Kidney (tissue), 14 donors: ENCODE data around the gene CTTN. TPM values are rescaled to one million over a fixed set of nuclear protein-coding genes. Genes with fewer than 3 reads are reported as not detected.

Experiments
- DNase-seq, 5 donors: peaks; one replicate each; pipeline ENCODE4 v3.0.0-alpha.2; 2013 to 2020
- FAIRE-seq: peaks from 2 replicates; lab custom pipeline; 2012; peaks lifted over from hg19 to GRCh38; lab: Jason Lieb, UNC
- H3K27ac ChIP-seq, 2 donors: one replicate each; pipeline ENCODE4 v1.7.0; 2013; ENCODE audit warnings: low read depth in 2 of 2, low read length in 2 of 2, inconsistent platforms in 1 of 2
- H3K27me3 ChIP-seq: one replicate; pipeline ENCODE4 v1.7.1; 2013; ENCODE audit warnings: low read length, inconsistent platforms; ENCODE audit not compliant: control insufficient read depth, insufficient read depth
- H3K36me3 ChIP-seq, 3 donors: one replicate each; pipeline versions ENCODE4 v1.7.0 to v1.7.1; 2013; ENCODE audit warnings: low read length in 3 of 3, control low read depth in 1 of 3, inconsistent platforms in 1 of 3; ENCODE audit not compliant: insufficient read depth in 3 of 3, control insufficient read depth in 2 of 3
- H3K4me1 ChIP-seq, 3 donors: one replicate each; pipeline versions ENCODE4 v1.7.0 to v1.7.1; 2013; ENCODE audit warnings: low read length in 3 of 3, inconsistent platforms in 1 of 3, low read depth in 1 of 3; ENCODE audit not compliant: control insufficient read depth in 2 of 3, insufficient read depth in 2 of 3
- H3K4me3 ChIP-seq, 3 donors: one replicate each; pipeline versions ENCODE4 v1.7.0 to v1.8.1; 2013; ENCODE audit warnings: low read length in 3 of 3, control low read depth in 1 of 3, inconsistent platforms in 1 of 3
- H3K9ac ChIP-seq, 3 donors: one replicate each; pipeline versions ENCODE4 v1.7.0 to v1.7.1; 2013; ENCODE audit warnings: low read length in 3 of 3, control low read depth in 1 of 3, inconsistent platforms in 1 of 3
- H3K9me3 ChIP-seq, 3 donors: one replicate each; pipeline versions ENCODE4 v1.7.0 to v1.7.1; 2013; ENCODE audit warnings: low read length in 3 of 3, control low read depth in 1 of 3, inconsistent platforms in 1 of 3; ENCODE audit not compliant: control insufficient read depth in 2 of 3, insufficient read depth in 1 of 3
- CTCF ChIP-seq: IDR thresholded peaks from 3 replicates; pipeline ENCODE4 v1.5.1; 2012; ENCODE audit warnings: mild to moderate bottlenecking, moderate library complexity, borderline replicate concordance; ENCODE audit not compliant: insufficient read depth; ENCODE audit errors: extremely low read depth
- intact Hi-C: fragments of 100-400 bp; cut with DNase I; formaldehyde crosslinking; loops from one replicate; pipeline ENCODE4 v1.11.1; 2022
- polyA plus RNA-seq: library from polyadenylated mRNA; stranded (reverse); fragments of 350-450 nt; fragmentation: Illumina TruSeq; extraction: RNeasy Lipid Tissue Mini Kit (QIAGEN cat#74804); gene quantifications from one replicate; pipeline ENCODE4 v1.2.3, GENCODE V29; 2014; ENCODE audit warnings: low read depth, low replicate concordance; ENCODE audit not compliant: insufficient read depth
- total RNA-seq: library from RNA; stranded (reverse); fragmentation: NEBNext Ultra II Directional; extraction: Animal tissue kit (Norgen Biotek cat#: 25700); gene quantifications from one replicate; pipeline ENCODE4 v1.2.1, GENCODE V29; 2021
- donor health status: control.
- donor health status: control.
- donor health status: control.
- donor health status: control.
- donor health status: control.
- donor health status: DM: yes; HTN: yes; CAD: no.
- donor health status: Normal renal cell carcinoma (clear cell type).

The CTTN gene
- total and polyA plus RNA-seq, 2 donors from 2014 or later: 84.9 to 316 TPM

- no peak for FAIRE-seq
- Histone ChIP-seq H3K9ac (no peak overlapping the region), H3K4me1 (no peaks in the 10 kb centered on the region), H3K4me3 (no peak overlapping the region), H3K36me3 (peaks cover 2 to 32% (median 23%) of the 10 kb centered on the region in 3 donors), H3K9me3 (no peaks in the 10 kb centered on the region), H3K27ac (no peak overlapping the region), H3K27me3 (no peaks in the 10 kb centered on the region)
- intact Hi-C loops: no loop called here
- no peak for TF ChIP-seq CTCF
- no peak for DNase-seq
Observed at GRCh38 chr11:70377645-70378044, 20.7 kb upstream of the CTTN start.

- DNase-seq: no peak
- Histone ChIP-seq H3K4me1 (no peaks in the 10 kb centered on the region), H3K9me3 (no peaks in the 10 kb centered on the region), H3K27ac (no peak overlapping the region), H3K4me3 (no peak overlapping the region), H3K9ac (no peak overlapping the region), H3K27me3 (no peaks in the 10 kb centered on the region), H3K36me3 (peaks cover 2 to 29% (median 19%) of the 10 kb centered on the region in 3 donors)
- FAIRE-seq: no peak
- no peak for TF ChIP-seq CTCF
- intact Hi-C loops: no loop called here
Observed at GRCh38 chr11:70378506-70379134, 19.7 kb upstream of the CTTN start.

GRCh38 chr11:70381350-70381749 is 17.0 kb upstream of the CTTN start:
- Histone ChIP-seq H3K36me3 (peaks cover 4 to 20% (median 14%) of the 10 kb centered on the region in 3 donors), H3K27me3 (no peaks in the 10 kb centered on the region), H3K27ac (no peak overlapping the region), H3K9ac (no peak overlapping the region), H3K4me3 (no peak overlapping the region), H3K4me1 (peaks cover 0 to 2% (median 0%) of the 10 kb centered on the region in 3 donors), H3K9me3 (no peaks in the 10 kb centered on the region)
- FAIRE-seq: no peak
- no peak for DNase-seq
- intact Hi-C loops: no loop called here
- TF ChIP-seq CTCF: no peak
